Measurements from ENCODE around the gene FBXL20. TPM values are rescaled to one million over a fixed set of nuclear protein-coding genes. Genes with fewer than 3 reads are reported as not detected.
A peak's percentile ranks its signal among the peaks of the same experiment; 100 is the strongest.

Gene FBXL20
- total RNA-seq, 6 experiments from 2014 or later, result 6.0 to 9.8 (median 8.5) TPM

DNA sequence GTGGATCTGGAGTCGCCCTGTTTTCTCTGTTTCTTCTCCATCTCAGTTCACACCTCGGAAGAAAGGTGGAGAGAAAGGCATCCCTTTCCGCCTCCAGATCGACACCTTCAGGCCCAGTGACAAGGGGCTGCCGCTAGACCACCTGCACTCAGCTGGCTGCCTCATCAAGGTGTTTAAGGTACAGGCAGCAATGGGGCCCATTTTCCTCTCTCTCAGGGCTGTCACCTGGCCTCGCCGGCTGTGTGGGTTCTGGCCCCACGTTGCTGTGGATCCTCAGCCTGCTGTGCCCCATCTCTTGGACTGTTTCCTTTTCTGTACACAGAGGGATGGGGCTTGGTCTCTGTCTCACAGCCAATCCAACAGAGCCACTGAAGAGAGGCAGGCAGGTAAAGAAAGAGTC is 158.3 kb downstream of the FBXL20 start:
- H3K9me3 ChIP-seq, result no peaks in the 10 kb centered on the region
- TF ChIP-seq CTCF (IDR thresholded peaks at IDR 0.05), result no peak
- TF ChIP-seq POLR2A (IDR thresholded peaks at IDR 0.05), result no peak
- peaks cover 0 to 5% (median 0%) of the 10 kb centered on the region in 4 donors for H3K4me1 ChIP-seq
- intact Hi-C loops (cut with DNase I), result loop anchor here in 1 of 2 donors (5.0 kb wide), 1 partner anchor 36 kb away; no protein-coding TSS in a partner anchor
- no peak overlapping the region for H3K27ac ChIP-seq
- no peak overlapping the region for H3K4me3 ChIP-seq
- H3K27me3 ChIP-seq, result no peaks in the 10 kb centered on the region
- DNase-seq (no peak), ATAC-seq (no peak)
- 67% methylated on average over 1 of the region's 8 CpGs for WGBS (ENCODE audit: insufficient coverage, low coverage, low lambda C conversion rate, missing lambda C conversion rate)
- no peaks in the 10 kb centered on the region for H3K36me3 ChIP-seq

DNA sequence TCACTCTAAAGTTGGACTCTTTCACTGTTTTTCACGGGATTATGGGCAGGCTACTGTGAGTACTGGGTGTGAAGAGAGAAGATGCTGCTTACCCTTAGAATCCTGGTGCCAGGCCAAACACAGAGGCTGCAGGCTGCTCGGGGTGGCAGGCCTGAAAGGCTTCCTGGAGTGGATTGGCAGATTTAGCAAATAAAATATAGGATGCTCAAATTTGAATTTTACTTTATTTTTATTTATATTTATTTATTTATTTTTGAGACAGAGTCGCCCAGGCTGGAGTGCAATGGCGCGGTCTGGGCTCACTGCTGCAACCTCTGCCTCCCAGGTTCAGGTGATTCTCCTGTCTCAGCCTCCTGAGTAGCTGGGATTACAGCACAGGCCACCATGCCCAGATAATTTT is 160.8 kb downstream of the FBXL20 start:
- no peak for ATAC-seq
- Histone ChIP-seq H3K4me3 (no peak overlapping the region), H3K27ac (no peak overlapping the region), H3K4me1 (peaks cover 0 to 6% (median 0%) of the 10 kb centered on the region in 4 donors), H3K27me3 (no peaks in the 10 kb centered on the region), H3K36me3 (no peaks in the 10 kb centered on the region), H3K9me3 (no peaks in the 10 kb centered on the region)
- TF ChIP-seq CTCF (IDR thresholded peaks at IDR 0.05) (no peak), POLR2A (IDR thresholded peaks at IDR 0.05) (no peak)
- no peak for DNase-seq
- 74% methylated on average over 4 of the region's 5 CpGs for WGBS (ENCODE audit: insufficient coverage, low coverage, low lambda C conversion rate, missing lambda C conversion rate)
- intact Hi-C loops (cut with DNase I), result loop anchor here in 1 of 2 donors (5.0 kb wide), 1 partner anchor 33 kb away; no protein-coding TSS in a partner anchor

DNA sequence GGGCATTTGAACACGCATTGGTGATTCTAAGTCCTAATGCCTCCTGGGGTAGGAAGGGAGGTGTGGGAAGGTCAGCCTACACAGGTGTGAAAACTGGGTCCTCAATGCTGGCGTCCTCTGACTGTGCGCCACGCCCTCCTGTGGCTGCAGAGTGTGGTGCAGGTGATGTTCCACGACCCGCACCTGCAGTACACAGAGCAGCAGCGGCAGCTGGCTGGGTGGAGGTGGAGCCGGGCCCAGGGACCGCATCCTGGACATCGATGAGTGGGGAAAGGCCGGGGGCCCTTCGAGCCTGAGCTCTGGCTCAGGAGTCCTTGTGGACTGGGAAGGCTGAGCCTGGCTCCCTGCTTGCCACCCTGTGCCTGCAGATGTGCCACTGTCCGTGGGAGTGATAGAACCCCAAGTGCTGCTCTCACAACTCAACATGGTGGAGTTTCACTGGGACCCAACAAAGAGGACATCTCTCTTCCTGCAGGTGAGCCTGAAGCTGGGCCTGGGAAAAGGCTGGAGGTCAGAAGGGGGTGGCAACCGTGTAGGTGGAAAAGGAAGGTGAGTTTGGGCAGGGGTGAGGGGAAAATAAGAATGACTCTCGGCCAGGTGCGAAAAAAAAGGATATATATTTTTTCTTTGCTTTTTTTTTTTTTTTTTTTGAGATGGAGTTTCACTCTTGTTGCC is 161.6 kb downstream of the FBXL20 start:
- H3K36me3 ChIP-seq, result no peaks in the 10 kb centered on the region
- no peaks in the 10 kb centered on the region for H3K9me3 ChIP-seq
- peak in 1 of 3 donors; percentile 42 for DNase-seq
- no peaks in the 10 kb centered on the region for H3K27me3 ChIP-seq
- no peak overlapping the region for H3K4me3 ChIP-seq
- H3K4me1 ChIP-seq, result peaks cover 0 to 6% (median 0%) of the 10 kb centered on the region in 4 donors
- ATAC-seq, result peak; percentile 53 to 57 (median 55)
- H3K27ac ChIP-seq, result no peak overlapping the region
- intact Hi-C loops (cut with DNase I), result loop anchor here in 1 of 2 donors (5.0 kb wide), 1 partner anchor 32 kb away; no protein-coding TSS in a partner anchor
- peak; percentile 37 to 47 (median 40) for TF ChIP-seq CTCF (IDR thresholded peaks at IDR 0.05)
- TF ChIP-seq POLR2A (IDR thresholded peaks at IDR 0.05), result no peak
- WGBS (ENCODE audit: insufficient coverage, low coverage, low lambda C conversion rate, missing lambda C conversion rate), result 36% methylated on average over 9 of the region's 16 CpGs

GRCh38 chr17:39238311-39238972 is 163.0 kb downstream of the FBXL20 start:
- DNase-seq (peak; percentile 58 to 71 (median 69)), ATAC-seq (peak; percentile 55 to 85 (median 73))
- no peak for TF ChIP-seq CTCF (IDR thresholded peaks at IDR 0.05)
- TF ChIP-seq POLR2A (IDR thresholded peaks at IDR 0.05), result no peak
- peaks cover 0 to 6% (median 0%) of the 10 kb centered on the region in 4 donors for H3K4me1 ChIP-seq
- H3K9me3 ChIP-seq, result no peaks in the 10 kb centered on the region
- no peaks in the 10 kb centered on the region for H3K36me3 ChIP-seq
- 7% methylated on average over 6 of the region's 15 CpGs for WGBS (ENCODE audit: insufficient coverage, low coverage, low lambda C conversion rate, missing lambda C conversion rate)
- no peaks in the 10 kb centered on the region for H3K27me3 ChIP-seq
- no peak overlapping the region for H3K4me3 ChIP-seq
- no peak overlapping the region for H3K27ac ChIP-seq
- intact Hi-C loops (cut with DNase I), result no loop called here
